Measurements from ENCODE around the gene LRRK2.

- no peak for TF ChIP-seq CTCF (conservative IDR thresholded peaks at IDR 0.05; ENCODE audit: low read depth, low read length)
- no peak for TF ChIP-seq EZH2 (IDR thresholded peaks at IDR 0.05; ENCODE audit: low read length, unreplicated experiment)
These were observed 85.4 kb downstream of the LRRK2 start for GRCh38 chr12:40310211-40310610.
